ENCODE measurements around the gene UBE2F. TPM values are rescaled to one million over a fixed set of nuclear protein-coding genes. Genes with fewer than 3 reads are reported as not detected.

Gene UBE2F
- total and polyA plus RNA-seq, 10 donors = 32.1 to 73.9 (median 47.5) TPM

DNA sequence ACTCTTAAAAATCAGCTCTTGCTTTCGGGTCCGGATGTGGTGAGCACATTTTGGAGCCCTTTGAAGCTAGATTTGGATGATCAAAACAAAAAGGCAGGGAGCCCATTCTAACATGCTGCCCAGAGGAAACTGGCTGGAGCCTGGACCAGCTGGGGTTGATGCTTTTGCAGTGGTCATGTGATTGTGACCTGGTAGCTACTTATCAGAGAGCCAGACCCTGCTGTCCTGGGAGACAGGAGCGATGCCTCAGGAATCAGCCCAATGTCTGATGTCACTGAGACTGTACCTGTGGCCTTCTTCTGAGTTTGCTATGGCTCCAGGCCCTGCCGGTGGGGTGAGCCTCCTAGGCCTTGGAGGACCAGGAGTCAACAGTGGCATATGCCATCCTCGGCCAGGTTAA is 75.3 kb downstream of the UBE2F start:
- Histone ChIP-seq H3K36me3 (peaks cover 3 to 98% (median 56%) of the 10 kb centered on the region in 6 donors), H3K27me3 (replicated peaks in 1 of 7) (no peaks in the 10 kb centered on the region)
- intact Hi-C loops (cut with DNase I; ENCODE audit: low total_unique reads) = no loop called here

DNA sequence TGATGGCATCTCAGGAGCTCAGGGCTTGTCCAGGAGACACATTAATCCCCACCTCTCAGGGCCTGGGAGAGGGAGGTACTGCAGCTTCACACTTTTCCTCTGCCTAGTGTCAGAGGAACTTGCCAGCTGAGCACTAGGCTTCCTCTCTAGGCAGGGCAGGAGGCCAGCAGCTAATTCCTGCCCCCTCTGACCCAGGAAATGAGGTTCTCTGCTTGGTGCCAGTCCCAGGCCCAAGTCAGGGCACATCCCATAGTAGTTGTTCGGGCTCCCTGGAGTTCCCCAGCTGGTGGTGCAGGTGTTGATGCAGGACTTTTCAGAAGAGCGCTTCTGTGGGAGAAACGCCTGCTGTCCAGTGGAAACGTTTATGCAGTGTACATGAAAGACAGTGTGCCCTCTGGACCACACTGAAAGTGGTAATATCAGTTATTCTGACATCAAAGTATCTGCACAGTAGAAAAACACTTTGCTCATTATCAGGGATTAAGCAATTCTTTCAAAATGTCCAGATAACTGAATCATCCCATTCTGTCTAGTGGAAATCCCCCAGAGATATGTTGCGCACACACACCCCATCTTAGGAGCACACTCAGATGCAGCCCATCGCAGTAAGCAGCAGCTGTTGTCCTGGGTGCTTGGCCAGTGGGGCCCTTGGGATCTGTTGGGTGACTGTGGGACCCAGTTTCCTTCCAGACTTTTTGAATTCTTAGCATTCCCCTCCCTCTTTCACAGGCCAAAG is 76.2 kb downstream of the UBE2F start:
- Histone ChIP-seq H3K27ac (peak overlapping the region in 1 of 8 donors; percentile 51), H3K36me3 (peaks cover 0 to 89% (median 47%) of the 10 kb centered on the region in 6 donors)

More for the DNA sequence above, 75.3 kb downstream of the UBE2F start:
- H3K9me3 ChIP-seq = peaks cover 0 to under 1% (median 0%) of the 10 kb centered on the region in 8 donors
- H3K4me3 ChIP-seq = no peak overlapping the region
- TF ChIP-seq POLR2A (IDR thresholded peaks at IDR 0.05) = no peak
- no peak for TF ChIP-seq POLR2AphosphoS5 (IDR thresholded peaks at IDR 0.05)
- TF ChIP-seq, protein P1, sequence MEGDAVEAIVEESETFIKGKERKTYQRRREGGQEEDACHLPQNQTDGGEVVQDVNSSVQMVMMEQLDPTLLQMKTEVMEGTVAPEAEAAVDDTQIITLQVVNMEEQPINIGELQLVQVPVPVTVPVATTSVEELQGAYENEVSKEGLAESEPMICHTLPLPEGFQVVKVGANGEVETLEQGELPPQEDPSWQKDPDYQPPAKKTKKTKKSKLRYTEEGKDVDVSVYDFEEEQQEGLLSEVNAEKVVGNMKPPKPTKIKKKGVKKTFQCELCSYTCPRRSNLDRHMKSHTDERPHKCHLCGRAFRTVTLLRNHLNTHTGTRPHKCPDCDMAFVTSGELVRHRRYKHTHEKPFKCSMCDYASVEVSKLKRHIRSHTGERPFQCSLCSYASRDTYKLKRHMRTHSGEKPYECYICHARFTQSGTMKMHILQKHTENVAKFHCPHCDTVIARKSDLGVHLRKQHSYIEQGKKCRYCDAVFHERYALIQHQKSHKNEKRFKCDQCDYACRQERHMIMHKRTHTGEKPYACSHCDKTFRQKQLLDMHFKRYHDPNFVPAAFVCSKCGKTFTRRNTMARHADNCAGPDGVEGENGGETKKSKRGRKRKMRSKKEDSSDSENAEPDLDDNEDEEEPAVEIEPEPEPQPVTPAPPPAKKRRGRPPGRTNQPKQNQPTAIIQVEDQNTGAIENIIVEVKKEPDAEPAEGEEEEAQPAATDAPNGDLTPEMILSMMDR (IDR thresholded peaks at IDR 0.05 in 8 of 11, conservative IDR thresholded peaks at IDR 0.05 in 3 of 11) = no peak
- peaks cover 0 to 13% (median 0%) of the 10 kb centered on the region in 6 donors for H3K4me1 ChIP-seq
- DNase-seq = no peak
- WGBS, 5 donors = 91 to 98% (median 94%) methylated on average over 4 to 5 of the region's 5 CpGs
- H3K27ac ChIP-seq = peak overlapping the region in 1 of 8 donors; percentile 51

DNA sequence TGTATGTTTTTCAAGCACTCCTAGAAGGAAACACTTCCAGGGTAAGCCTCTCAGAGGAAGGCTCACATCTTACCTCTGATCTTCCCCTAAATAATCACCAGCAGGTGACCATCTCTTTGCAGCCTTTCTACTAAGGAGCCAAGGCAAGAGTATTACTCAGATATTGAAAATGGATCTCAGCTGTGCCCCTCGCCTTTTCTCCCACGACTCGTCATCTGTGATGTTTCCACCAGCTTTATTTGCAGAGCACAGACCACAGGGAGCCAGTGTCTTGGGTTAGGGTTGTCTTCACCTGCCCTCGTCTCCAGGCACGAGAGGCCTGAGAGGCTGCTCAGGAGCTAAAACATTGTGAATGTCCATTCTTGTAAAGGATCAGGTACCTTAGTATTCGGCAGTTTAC is 77.0 kb downstream of the UBE2F start:
- Histone ChIP-seq H3K4me1 (peaks cover 0 to 13% (median 0%) of the 10 kb centered on the region in 6 donors), H3K27me3 (replicated peaks in 1 of 7) (no peaks in the 10 kb centered on the region), H3K36me3 (peaks cover 0 to 80% (median 39%) of the 10 kb centered on the region in 6 donors), H3K27ac (no peak overlapping the region), H3K9me3 (peaks cover 0 to 18% (median 10%) of the 10 kb centered on the region in 8 donors), H3K4me3 (no peak overlapping the region)
- DNase-seq = no peak
- WGBS, 5 donors = 95 to 98% (median 96%) methylated on average over 6 of the region's 6 CpGs
- TF ChIP-seq POLR2A (IDR thresholded peaks at IDR 0.05) = no peak
- no peak for TF ChIP-seq POLR2AphosphoS5 (IDR thresholded peaks at IDR 0.05)
- TF ChIP-seq, protein P1 (IDR thresholded peaks at IDR 0.05 in 8 of 11, conservative IDR thresholded peaks at IDR 0.05 in 3 of 11) = no peak
- intact Hi-C loops (cut with DNase I; ENCODE audit: low total_unique reads) = no loop called here

More for the DNA sequence above, 76.2 kb downstream of the UBE2F start:
- peaks cover 0 to 10% (median 2%) of the 10 kb centered on the region in 8 donors for H3K9me3 ChIP-seq
- 79 to 94% (median 83%) methylated on average over 6 of the region's 6 CpGs for WGBS, 5 donors
- no peak for TF ChIP-seq POLR2A (IDR thresholded peaks at IDR 0.05)
- TF ChIP-seq, protein P1 (IDR thresholded peaks at IDR 0.05 in 8 of 11, conservative IDR thresholded peaks at IDR 0.05 in 3 of 11) = no peak
- TF ChIP-seq POLR2AphosphoS5 (IDR thresholded peaks at IDR 0.05) = peak in 2 of 3 donors; percentile 21 to 45
- no peaks in the 10 kb centered on the region for H3K27me3 ChIP-seq (replicated peaks in 1 of 7)
- no peak overlapping the region for H3K4me3 ChIP-seq
- intact Hi-C loops (cut with DNase I; ENCODE audit: low total_unique reads) = no loop called here
- peaks cover 0 to 13% (median 0%) of the 10 kb centered on the region in 6 donors for H3K4me1 ChIP-seq
- no peak for DNase-seq

DNA sequence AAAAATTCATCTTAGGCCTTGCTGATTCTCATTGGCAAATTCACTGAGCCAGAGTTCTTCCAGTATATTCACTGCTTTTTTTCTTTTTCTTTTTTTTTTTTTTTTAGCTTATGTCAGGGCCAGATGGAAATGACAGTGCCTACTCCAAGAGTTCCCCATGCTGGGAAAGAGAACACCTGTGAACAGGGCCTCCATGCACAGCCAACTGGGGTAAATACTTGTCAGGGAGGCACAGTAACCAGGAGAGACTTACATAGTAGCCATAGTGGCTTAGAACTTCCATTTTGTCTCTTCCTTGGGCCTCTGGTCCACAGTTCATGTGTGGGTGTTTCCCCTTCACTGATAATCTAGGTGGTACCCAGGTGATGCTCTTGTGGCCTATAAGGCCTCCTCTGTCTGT is 78.8 kb downstream of the UBE2F start:
- Histone ChIP-seq H3K9me3 (peaks cover 0 to 22% (median 13%) of the 10 kb centered on the region in 8 donors), H3K27me3 (replicated peaks in 1 of 7) (no peaks in the 10 kb centered on the region), H3K4me3 (no peak overlapping the region), H3K27ac (no peak overlapping the region), H3K4me1 (peaks cover 0 to 13% (median 0%) of the 10 kb centered on the region in 6 donors), H3K36me3 (peaks cover 0 to 63% (median 25%) of the 10 kb centered on the region in 6 donors)
- DNase-seq = no peak
- no peak for TF ChIP-seq POLR2A (IDR thresholded peaks at IDR 0.05)
- no peak for TF ChIP-seq POLR2AphosphoS5 (IDR thresholded peaks at IDR 0.05)
- intact Hi-C loops (cut with DNase I; ENCODE audit: low total_unique reads) = no loop called here
